Fibroblast of lung (primary cell): ENCODE data around the gene FOXG1. TPM values are rescaled to one million over a fixed set of nuclear protein-coding genes. Genes with fewer than 3 reads are reported as not detected.
A peak's percentile ranks its signal among the peaks of the same experiment; 100 is the strongest.

Experiments used
- DNase-seq, 2 donors: peaks; one replicate each; pipeline versions ENCODE4 v3.0.0 to v3.0.0-alpha.2; 2010; ENCODE audit warnings: low read depth in 2 of 2
- H2AFZ ChIP-seq: 2 replicates; pipeline ENCODE4 v1.5.1; 2012; ENCODE audit warnings: low read length, control low read depth, inconsistent platforms
- H3K27ac ChIP-seq: 2 replicates; pipeline ENCODE4 v1.5.1; 2011; ENCODE audit warnings: low read length, control low read depth; ENCODE audit not compliant: insufficient read depth
- H3K27me3 ChIP-seq: 2 replicates; pipeline ENCODE4 v1.5.1; 2011; ENCODE audit warnings: mild to moderate bottlenecking, low read length; ENCODE audit not compliant: control insufficient read depth, insufficient read depth
- H3K36me3 ChIP-seq: 2 replicates; pipeline ENCODE4 v1.5.1; 2011; ENCODE audit warnings: low read length; ENCODE audit not compliant: control insufficient read depth, insufficient read depth
- H3K4me1 ChIP-seq: 2 replicates; pipeline ENCODE4 v1.5.1; 2011; ENCODE audit warnings: low read length; ENCODE audit not compliant: control insufficient read depth, insufficient read depth; ENCODE audit errors: extremely low read depth
- H3K4me2 ChIP-seq: 2 replicates; pipeline ENCODE4 v1.5.1; 2011; ENCODE audit warnings: low read length, control low read depth; ENCODE audit not compliant: insufficient read depth; ENCODE audit errors: extremely low read depth
- H3K4me3 ChIP-seq, 4 experiments: fragments of 200-600 bp in 1 of 4; sonication (generic) in 1 of 4; replicated peaks in 1 of 4; 2 replicates each; pipeline ENCODE4 v1.5.1; 2011 to 2016; ENCODE audit warnings: low read length in 4 of 4, low read depth in 3 of 4, mild to moderate bottlenecking in 3 of 4, control low read depth in 2 of 4, inconsistent platforms in 1 of 4, mixed read lengths in 1 of 4; ENCODE audit not compliant: insufficient read depth in 1 of 4; ENCODE audit errors: control extremely low read depth in 1 of 4
- H3K79me2 ChIP-seq: 2 replicates; pipeline ENCODE4 v1.5.1; 2012; ENCODE audit warnings: mild to moderate bottlenecking, low read length, inconsistent platforms; ENCODE audit not compliant: control insufficient read depth, insufficient read depth
- H3K9ac ChIP-seq: 2 replicates; pipeline ENCODE4 v1.5.1; 2011; ENCODE audit warnings: mild to moderate bottlenecking, low read length, control low read depth; ENCODE audit not compliant: insufficient read depth
- H3K9me3 ChIP-seq: 2 replicates; pipeline ENCODE4 v1.5.1; 2012; ENCODE audit warnings: low read depth, low read length; ENCODE audit not compliant: control insufficient read depth, insufficient read depth
- H4K20me1 ChIP-seq: 2 replicates; pipeline ENCODE4 v1.5.1; 2011; ENCODE audit warnings: low read length; ENCODE audit not compliant: control insufficient read depth, insufficient read depth; ENCODE audit errors: extremely low read depth
- CTCF ChIP-seq, 2 donors: IDR thresholded peaks in 1 of 2; conservative IDR thresholded peaks in 1 of 2; 1 replicate in 1 of 2; 2 replicates in 1 of 2; pipeline ENCODE4 v1.5.1; 2011 to 2012; ENCODE audit warnings: low read length in 2 of 2, control low read depth in 1 of 2, inconsistent platforms in 1 of 2, low read depth in 1 of 2, mild to moderate bottlenecking in 1 of 2
- EZH2 ChIP-seq: IDR thresholded peaks from 2 replicates; pipeline ENCODE4 v1.5.1; 2012; ENCODE audit warnings: low read length, control low read depth, mild to moderate bottlenecking; ENCODE audit errors: missing control alignments
- polyA plus RNA-seq, 2 donors: library from polyadenylated mRNA; depleted of rRNA in 1 of 2; stranded (reverse) in 1 of 2; unstranded in 1 of 2; fragments of >200 nt; gene quantifications; 2 replicates each; pipeline ENCODE4 v1.2.1, GENCODE V29; 2011 to 2012; ENCODE audit warnings: missing spikeins in 1 of 2
- total RNA-seq: library from RNA; depleted of rRNA; stranded (reverse); fragments of >200 nt; gene quantifications from 2 replicates; pipeline ENCODE4 v1.2.1, GENCODE V29; 2014

FOXG1 gene
- total and polyA plus RNA-seq, 2 donors (not counting 1 experiment from before 2014, with no cell fraction given) = not detected

DNA sequence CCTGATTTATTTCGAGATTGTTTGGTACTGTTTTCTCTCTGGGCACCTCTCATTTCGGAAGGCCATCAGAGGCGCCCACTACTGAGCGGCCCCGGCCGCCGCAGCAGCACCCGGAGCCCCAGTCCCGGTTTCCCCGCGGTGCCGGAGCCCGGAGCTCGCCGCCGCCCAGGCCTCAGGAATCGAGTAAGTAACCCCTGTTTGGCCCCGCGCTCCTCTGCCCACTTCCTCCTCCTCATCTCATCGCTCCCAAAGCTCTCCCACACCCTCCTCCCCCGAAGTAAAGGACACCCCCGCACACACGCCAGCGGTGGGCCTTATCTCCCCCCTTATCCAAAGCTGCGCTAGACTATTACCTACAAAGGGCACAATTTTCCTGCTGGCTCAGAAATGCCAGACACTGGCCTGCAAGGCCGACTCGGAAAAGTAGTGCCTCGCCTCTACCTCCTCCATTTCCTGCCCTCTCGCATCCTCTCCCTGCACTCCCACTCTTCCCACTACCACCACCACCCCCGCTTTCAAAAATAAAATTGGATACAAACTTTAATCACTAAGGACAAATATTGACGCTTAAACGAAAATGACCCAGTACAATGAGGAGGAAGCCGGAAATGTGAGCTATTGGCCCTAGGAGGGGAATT lies 637 bp upstream of the FOXG1 start:
- H3K36me3 ChIP-seq = no peaks in the 10 kb centered on the region
- TF ChIP-seq EZH2 (peak; percentile 86), CTCF (conservative IDR thresholded peaks at IDR 0.05 in 1 of 2, IDR thresholded peaks at IDR 0.05 in 1 of 2; ENCODE audit: low read depth in 1 of 2, low read length in 2 of 2) (no peak)
- H3K4me3 ChIP-seq = peak overlapping the region in 2 of 4 experiments; percentile 2 to 30
- H3K9ac ChIP-seq = no peak overlapping the region
- no peak overlapping the region for H3K27ac ChIP-seq
- no peaks in the 10 kb centered on the region for H4K20me1 ChIP-seq
- H3K79me2 ChIP-seq = no peaks in the 10 kb centered on the region
- H3K4me1 ChIP-seq = no peaks in the 10 kb centered on the region
- no peaks in the 10 kb centered on the region for H3K9me3 ChIP-seq
- H3K27me3 ChIP-seq = peaks cover 62% of the 10 kb centered on the region
- no peak overlapping the region for H2AFZ ChIP-seq
- H3K4me2 ChIP-seq = peak overlapping the region; percentile 59
- peak in 1 of 2 donors; percentile 19 for DNase-seq

DNA sequence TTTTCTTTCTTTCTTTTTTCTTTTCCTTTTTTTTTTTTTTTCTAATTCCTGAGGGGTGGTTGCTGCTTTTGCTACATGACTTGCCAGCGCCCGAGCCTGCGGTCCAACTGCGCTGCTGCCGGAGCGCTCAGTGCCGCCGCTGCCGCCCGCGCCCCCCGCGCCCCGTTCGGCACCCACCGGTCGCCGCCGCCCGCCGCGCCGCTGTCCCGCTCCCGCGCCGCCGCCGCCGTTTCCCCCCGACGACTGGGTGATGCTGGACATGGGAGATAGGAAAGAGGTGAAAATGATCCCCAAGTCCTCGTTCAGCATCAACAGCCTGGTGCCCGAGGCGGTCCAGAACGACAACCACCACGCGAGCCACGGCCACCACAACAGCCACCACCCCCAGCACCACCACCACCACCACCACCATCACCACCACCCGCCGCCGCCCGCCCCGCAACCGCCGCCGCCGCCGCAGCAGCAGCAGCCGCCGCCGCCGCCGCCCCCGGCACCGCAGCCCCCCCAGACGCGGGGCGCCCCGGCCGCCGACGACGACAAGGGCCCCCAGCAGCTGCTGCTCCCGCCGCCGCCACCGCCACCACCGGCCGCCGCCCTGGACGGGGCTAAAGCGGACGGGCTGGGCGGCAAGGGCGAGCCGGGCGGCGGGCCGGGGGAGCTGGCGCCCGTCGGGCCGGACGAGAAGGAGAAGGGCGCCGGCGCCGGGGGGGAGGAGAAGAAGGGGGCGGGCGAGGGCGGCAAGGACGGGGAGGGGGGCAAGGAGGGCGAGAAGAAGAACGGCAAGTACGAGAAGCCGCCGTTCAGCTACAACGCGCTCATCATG lies 654 bp downstream of the FOXG1 start:
- Histone ChIP-seq H3K27ac (no peak overlapping the region), H3K4me2 (no peak overlapping the region), H3K9me3 (no peaks in the 10 kb centered on the region), H2AFZ (no peak overlapping the region), H3K9ac (no peak overlapping the region), H4K20me1 (no peaks in the 10 kb centered on the region), H3K36me3 (no peaks in the 10 kb centered on the region), H3K27me3 (peaks cover 54% of the 10 kb centered on the region), H3K79me2 (no peaks in the 10 kb centered on the region), H3K4me1 (no peaks in the 10 kb centered on the region), H3K4me3 (no peak overlapping the region)
- TF ChIP-seq CTCF (conservative IDR thresholded peaks at IDR 0.05 in 1 of 2, IDR thresholded peaks at IDR 0.05 in 1 of 2; ENCODE audit: low read depth in 1 of 2, low read length in 2 of 2) = no peak
- no peak for TF ChIP-seq EZH2
- DNase-seq = no peak

GRCh38 chr14:28767853-28768741 lies 1.5 kb downstream of the FOXG1 start:
- H3K36me3 ChIP-seq = no peaks in the 10 kb centered on the region
- TF ChIP-seq EZH2 = peak; percentile 99
- no peak for TF ChIP-seq CTCF (conservative IDR thresholded peaks at IDR 0.05 in 1 of 2, IDR thresholded peaks at IDR 0.05 in 1 of 2; ENCODE audit: low read depth in 1 of 2, low read length in 2 of 2)
- H3K27ac ChIP-seq = no peak overlapping the region
- H4K20me1 ChIP-seq = no peaks in the 10 kb centered on the region
- H3K27me3 ChIP-seq = peaks cover 53% of the 10 kb centered on the region
- no peak overlapping the region for H3K4me2 ChIP-seq
- H2AFZ ChIP-seq = no peak overlapping the region
- DNase-seq = no peak
- no peaks in the 10 kb centered on the region for H3K4me1 ChIP-seq
- no peaks in the 10 kb centered on the region for H3K9me3 ChIP-seq
- no peak overlapping the region for H3K4me3 ChIP-seq
- no peaks in the 10 kb centered on the region for H3K79me2 ChIP-seq
- no peak overlapping the region for H3K9ac ChIP-seq
